Measurements from ENCODE around the gene TMEM100. TPM values are rescaled to one million over a fixed set of nuclear protein-coding genes. Genes with fewer than 3 reads are reported as not detected.

The TMEM100 gene
- total RNA-seq, 1 experiment from 2014 or later, result not detected

DNA sequence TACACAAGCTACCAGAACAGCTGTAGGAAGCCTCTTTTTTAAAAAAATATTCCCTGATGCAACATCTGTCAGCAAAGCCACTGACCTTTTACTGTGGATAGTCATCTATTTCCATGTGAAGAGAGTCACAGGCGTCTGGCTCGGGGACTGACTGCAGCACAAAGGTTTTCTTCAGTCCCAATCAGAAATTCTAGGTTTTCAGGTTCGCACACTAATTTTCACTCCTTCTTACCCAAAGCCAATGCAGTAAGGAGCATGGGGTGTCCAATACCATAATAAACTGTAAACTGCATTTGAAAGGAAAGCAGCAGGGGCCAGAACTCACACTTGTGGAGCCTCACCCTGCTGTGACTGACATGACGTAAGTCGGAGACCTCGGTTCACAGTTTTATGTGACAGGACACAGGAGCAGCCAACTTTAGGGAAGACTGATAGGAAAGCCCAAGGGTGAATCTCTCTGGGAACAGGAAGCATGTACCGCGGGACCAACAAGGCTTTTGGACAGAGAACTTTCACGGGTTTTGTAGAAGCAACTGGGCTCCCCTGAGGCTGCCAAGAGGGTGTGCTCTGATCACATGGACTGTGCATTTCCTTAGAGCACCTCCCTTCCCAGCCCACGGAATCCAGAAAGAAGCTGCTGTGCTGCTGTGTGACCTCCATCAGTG is 9.1 kb upstream of the TMEM100 start:
- BruUV-seq (replicated peaks), result no TSS peak
- Histone ChIP-seq H3K4me1 (replicated peaks; ENCODE audit: insufficient read depth) (no peaks in the 10 kb centered on the region), H4K20me1 (ENCODE audit: insufficient read depth) (no peaks in the 10 kb centered on the region), H3K9me2 (ENCODE audit: insufficient read depth) (no peaks in the 10 kb centered on the region), H3K4me2 (no peak overlapping the region), H3K79me2 (ENCODE audit: low read depth) (no peaks in the 10 kb centered on the region), H3K9me3 (ENCODE audit: insufficient read depth, low read depth) (no peaks in the 10 kb centered on the region), H3K27ac (no peak overlapping the region), H2AFZ (no peak overlapping the region), H3K27me3 (ENCODE audit: insufficient read depth, low read depth) (no peaks in the 10 kb centered on the region), H3K4me3 (no peak overlapping the region), H3K36me3 (ENCODE audit: low read depth) (no peaks in the 10 kb centered on the region), H3F3A (ENCODE audit: insufficient read depth, low read depth) (no peaks in the 10 kb centered on the region)
- CTCF ChIA-PET, result no interaction called here
- POLR2A ChIA-PET (ENCODE audit: unreplicated experiment), result no interaction called here
- TF ChIP-seq, protein P1, sequence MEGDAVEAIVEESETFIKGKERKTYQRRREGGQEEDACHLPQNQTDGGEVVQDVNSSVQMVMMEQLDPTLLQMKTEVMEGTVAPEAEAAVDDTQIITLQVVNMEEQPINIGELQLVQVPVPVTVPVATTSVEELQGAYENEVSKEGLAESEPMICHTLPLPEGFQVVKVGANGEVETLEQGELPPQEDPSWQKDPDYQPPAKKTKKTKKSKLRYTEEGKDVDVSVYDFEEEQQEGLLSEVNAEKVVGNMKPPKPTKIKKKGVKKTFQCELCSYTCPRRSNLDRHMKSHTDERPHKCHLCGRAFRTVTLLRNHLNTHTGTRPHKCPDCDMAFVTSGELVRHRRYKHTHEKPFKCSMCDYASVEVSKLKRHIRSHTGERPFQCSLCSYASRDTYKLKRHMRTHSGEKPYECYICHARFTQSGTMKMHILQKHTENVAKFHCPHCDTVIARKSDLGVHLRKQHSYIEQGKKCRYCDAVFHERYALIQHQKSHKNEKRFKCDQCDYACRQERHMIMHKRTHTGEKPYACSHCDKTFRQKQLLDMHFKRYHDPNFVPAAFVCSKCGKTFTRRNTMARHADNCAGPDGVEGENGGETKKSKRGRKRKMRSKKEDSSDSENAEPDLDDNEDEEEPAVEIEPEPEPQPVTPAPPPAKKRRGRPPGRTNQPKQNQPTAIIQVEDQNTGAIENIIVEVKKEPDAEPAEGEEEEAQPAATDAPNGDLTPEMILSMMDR (conservative IDR thresholded peaks at IDR 0.05), result no peak
- TF ChIP-seq EZH2 (IDR thresholded peaks at IDR 0.05; ENCODE audit: low read depth), result no peak
- intact Hi-C loops (cut with micrococcal nuclease; ENCODE audit: unreplicated experiment), result no loop called here
- DNase-seq, result no peak

DNA sequence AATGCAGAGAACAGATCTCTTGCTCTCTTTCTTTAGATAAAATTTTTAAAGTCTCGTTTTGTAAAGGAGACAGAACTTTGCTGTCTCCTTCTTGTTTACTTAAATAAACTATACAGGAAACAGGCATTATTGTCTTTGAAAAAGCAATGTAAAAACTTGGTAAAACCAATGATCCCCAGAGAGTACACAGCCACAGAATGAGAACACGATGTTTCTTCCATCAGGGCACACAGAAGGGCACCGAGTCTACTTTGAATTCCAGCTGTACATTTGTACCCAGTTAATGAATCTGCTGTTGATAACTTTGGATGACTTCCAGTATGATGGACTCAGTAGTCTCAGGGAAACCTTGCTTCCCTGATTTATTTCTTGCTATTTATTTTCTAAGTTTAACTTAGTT is 8.1 kb upstream of the TMEM100 start:
- no TSS peak for BruUV-seq (replicated peaks)
- intact Hi-C loops (cut with micrococcal nuclease; ENCODE audit: unreplicated experiment), result no loop called here
- CTCF ChIA-PET, result no interaction called here

DNA sequence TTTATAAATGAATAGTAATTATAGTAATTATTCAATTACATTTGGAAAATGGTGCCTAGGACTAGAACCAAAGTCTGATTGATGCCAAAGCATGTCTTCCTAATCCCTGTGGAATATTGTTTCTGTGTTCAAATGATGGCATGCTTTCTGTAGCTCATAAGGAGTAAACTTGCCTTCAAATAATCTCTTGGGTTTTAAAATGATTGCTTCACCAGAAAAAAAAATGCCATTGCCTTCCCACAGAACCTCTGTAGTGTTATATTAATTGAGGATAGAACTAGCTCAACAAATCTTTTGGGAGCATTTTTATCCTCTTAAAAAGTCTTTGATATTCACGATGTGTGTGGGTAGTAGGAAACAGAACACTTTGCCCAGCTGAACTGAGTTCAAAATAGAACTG is 7.7 kb upstream of the TMEM100 start:
- no peak overlapping the region for H3K4me3 ChIP-seq
- H3K9me3 ChIP-seq (ENCODE audit: insufficient read depth, low read depth), result no peaks in the 10 kb centered on the region
- H3K27me3 ChIP-seq (ENCODE audit: insufficient read depth, low read depth), result no peaks in the 10 kb centered on the region
- no peak for TF ChIP-seq EZH2 (IDR thresholded peaks at IDR 0.05; ENCODE audit: low read depth)
- TF ChIP-seq, protein P1 (conservative IDR thresholded peaks at IDR 0.05), result no peak
- H4K20me1 ChIP-seq (ENCODE audit: insufficient read depth), result no peaks in the 10 kb centered on the region
- H3K4me2 ChIP-seq, result no peak overlapping the region
- no peak overlapping the region for H2AFZ ChIP-seq
- no peak overlapping the region for H3K27ac ChIP-seq
- POLR2A ChIA-PET (ENCODE audit: unreplicated experiment), result no interaction called here
- BruUV-seq (replicated peaks), result no TSS peak
- no peaks in the 10 kb centered on the region for H3F3A ChIP-seq (ENCODE audit: insufficient read depth, low read depth)
- H3K36me3 ChIP-seq (ENCODE audit: low read depth), result no peaks in the 10 kb centered on the region
- H3K9me2 ChIP-seq (ENCODE audit: insufficient read depth), result no peaks in the 10 kb centered on the region
- no peaks in the 10 kb centered on the region for H3K4me1 ChIP-seq (replicated peaks; ENCODE audit: insufficient read depth)
- no peaks in the 10 kb centered on the region for H3K79me2 ChIP-seq (ENCODE audit: low read depth)
- no peak for DNase-seq
- intact Hi-C loops (cut with micrococcal nuclease; ENCODE audit: unreplicated experiment), result no loop called here
- CTCF ChIA-PET, result no interaction called here

More for the DNA sequence above, 8.1 kb upstream of the TMEM100 start:
- DNase-seq, result no peak
- no peaks in the 10 kb centered on the region for H3K9me2 ChIP-seq (ENCODE audit: insufficient read depth)
- H3K79me2 ChIP-seq (ENCODE audit: low read depth), result no peaks in the 10 kb centered on the region
- no peaks in the 10 kb centered on the region for H4K20me1 ChIP-seq (ENCODE audit: insufficient read depth)
- no peak overlapping the region for H2AFZ ChIP-seq
- TF ChIP-seq EZH2 (IDR thresholded peaks at IDR 0.05; ENCODE audit: low read depth), result no peak
- TF ChIP-seq, protein P1 (conservative IDR thresholded peaks at IDR 0.05), result no peak
- POLR2A ChIA-PET (ENCODE audit: unreplicated experiment), result no interaction called here
- H3F3A ChIP-seq (ENCODE audit: insufficient read depth, low read depth), result no peaks in the 10 kb centered on the region
- no peak overlapping the region for H3K4me2 ChIP-seq
- no peaks in the 10 kb centered on the region for H3K36me3 ChIP-seq (ENCODE audit: low read depth)
- H3K27me3 ChIP-seq (ENCODE audit: insufficient read depth, low read depth), result no peaks in the 10 kb centered on the region
- H3K9me3 ChIP-seq (ENCODE audit: insufficient read depth, low read depth), result no peaks in the 10 kb centered on the region
- no peak overlapping the region for H3K27ac ChIP-seq
- no peaks in the 10 kb centered on the region for H3K4me1 ChIP-seq (replicated peaks; ENCODE audit: insufficient read depth)
- no peak overlapping the region for H3K4me3 ChIP-seq
